HEK293T (cell line): ENCODE data around the gene E2F1.

Source experiments
- BHLHE40 ChIP-seq: fragments of 450-650 bp; IDR thresholded peaks from 2 replicates; pipeline ENCODE4 v1.6.1; 2016; ENCODE audit warnings: mild to moderate bottlenecking, moderate library complexity, borderline replicate concordance
- FOXM1 ChIP-seq: fragments of 450-650 bp; IDR thresholded peaks from 2 replicates; pipeline ENCODE4 v1.6.1; 2017; ENCODE audit warnings: mild to moderate bottlenecking, borderline replicate concordance
- NFRKB ChIP-seq: fragments of 450-650 bp; IDR thresholded peaks from 2 replicates; pipeline ENCODE4 v1.6.1; 2016; ENCODE audit warnings: mild to moderate bottlenecking, moderate library complexity
- SP1 ChIP-seq: fragments of 450-650 bp; IDR thresholded peaks from 2 replicates; pipeline ENCODE4 v1.6.1; 2017
- SUZ12 ChIP-seq: fragments of 450-650 bp; IDR thresholded peaks from 2 replicates; pipeline ENCODE4 v1.6.1; 2016; ENCODE audit warnings: mild to moderate bottlenecking
- TARDBP ChIP-seq: fragments of 450-650 bp; IDR thresholded peaks from 2 replicates; pipeline ENCODE4 v1.6.1; 2016

GRCh38 chr20:33697129-33697528 lies 10.9 kb upstream of the E2F1 start:
- TF ChIP-seq FOXM1 (no peak), SUZ12 (no peak), BHLHE40 (no peak), TARDBP (no peak), NFRKB (no peak), SP1 (no peak)
